ENCODE measurements around the gene ALK.

ALK gene

GRCh38 chr2:29393676-29394075 is 527.7 kb downstream of the ALK start:
- Histone ChIP-seq H3K4me3 (ENCODE audit: low read length) (no peak overlapping the region), H3K9ac (ENCODE audit: low read length) (no peak overlapping the region), H3K27ac (ENCODE audit: low read depth, low read length) (no peak overlapping the region), H3K36me3 (ENCODE audit: control insufficient read depth, insufficient read depth, low read length) (no peaks in the 10 kb centered on the region), H3K27me3 (ENCODE audit: control insufficient read depth, insufficient read depth, low read length) (no peaks in the 10 kb centered on the region), H3K4me1 (ENCODE audit: control insufficient read depth, insufficient read depth, low read length) (no peaks in the 10 kb centered on the region)

DNA sequence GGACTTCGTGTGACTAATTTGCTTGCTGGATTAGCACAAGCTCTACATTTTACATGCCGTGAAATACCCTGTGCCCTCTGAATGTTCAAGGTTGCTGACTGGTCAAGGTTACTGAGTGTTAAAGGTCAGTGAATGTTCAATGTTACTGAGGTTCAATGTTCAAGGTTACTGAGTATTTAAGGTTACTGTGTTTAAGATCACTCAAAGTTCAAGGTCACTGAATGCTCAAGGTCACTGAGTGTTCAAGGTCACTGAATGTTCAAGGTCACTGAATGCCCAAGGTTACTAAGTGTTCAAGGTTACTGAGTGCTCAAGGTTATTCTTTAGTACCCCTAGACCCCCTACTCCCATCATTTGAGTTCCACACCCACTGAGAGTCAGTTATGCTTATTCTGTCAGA is 528.6 kb downstream of the ALK start:
- H3K4me3 ChIP-seq (ENCODE audit: low read length) = no peak overlapping the region
- no peaks in the 10 kb centered on the region for H3K27me3 ChIP-seq (ENCODE audit: control insufficient read depth, insufficient read depth, low read length)
- no peak overlapping the region for H3K9ac ChIP-seq (ENCODE audit: low read length)
- no peaks in the 10 kb centered on the region for H3K4me1 ChIP-seq (ENCODE audit: control insufficient read depth, insufficient read depth, low read length)
- H3K27ac ChIP-seq (ENCODE audit: low read depth, low read length) = no peak overlapping the region
- no peaks in the 10 kb centered on the region for H3K36me3 ChIP-seq (ENCODE audit: control insufficient read depth, insufficient read depth, low read length)

GRCh38 chr2:29390136-29390535 is 531.2 kb downstream of the ALK start:
- no peak overlapping the region for H3K27ac ChIP-seq (ENCODE audit: low read depth, low read length)
- no peaks in the 10 kb centered on the region for H3K36me3 ChIP-seq (ENCODE audit: control insufficient read depth, insufficient read depth, low read length)
- H3K4me3 ChIP-seq (ENCODE audit: low read length) = no peak overlapping the region
- no peaks in the 10 kb centered on the region for H3K27me3 ChIP-seq (ENCODE audit: control insufficient read depth, insufficient read depth, low read length)
- H3K4me1 ChIP-seq (ENCODE audit: control insufficient read depth, insufficient read depth, low read length) = no peaks in the 10 kb centered on the region
- no peak overlapping the region for H3K9ac ChIP-seq (ENCODE audit: low read length)

GRCh38 chr2:29389686-29390085 is 531.7 kb downstream of the ALK start:
- no peaks in the 10 kb centered on the region for H3K36me3 ChIP-seq (ENCODE audit: control insufficient read depth, insufficient read depth, low read length)
- no peaks in the 10 kb centered on the region for H3K27me3 ChIP-seq (ENCODE audit: control insufficient read depth, insufficient read depth, low read length)
- H3K4me3 ChIP-seq (ENCODE audit: low read length) = no peak overlapping the region
- H3K4me1 ChIP-seq (ENCODE audit: control insufficient read depth, insufficient read depth, low read length) = no peaks in the 10 kb centered on the region
- H3K27ac ChIP-seq (ENCODE audit: low read depth, low read length) = no peak overlapping the region
- no peak overlapping the region for H3K9ac ChIP-seq (ENCODE audit: low read length)

DNA sequence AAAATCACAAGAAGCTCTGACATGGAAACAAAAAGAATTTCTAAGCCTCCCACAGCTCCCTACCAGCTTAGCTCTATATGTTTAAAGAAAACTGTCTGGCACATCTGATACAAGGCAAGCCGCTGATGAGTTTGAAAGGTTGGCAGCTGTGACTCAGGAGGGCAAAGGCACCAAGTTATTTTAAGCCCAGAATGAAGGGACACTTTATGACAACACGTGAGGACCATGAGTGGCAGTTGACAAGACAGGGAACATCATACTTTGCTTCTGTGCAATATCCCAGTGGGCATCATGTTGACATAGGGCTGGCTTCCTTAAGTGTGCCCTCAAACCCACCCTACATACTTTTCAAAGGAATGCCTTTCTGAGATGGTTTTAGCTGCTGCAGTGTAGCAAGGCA is 533.3 kb downstream of the ALK start:
- Histone ChIP-seq H3K36me3 (ENCODE audit: control insufficient read depth, insufficient read depth, low read length) (no peaks in the 10 kb centered on the region), H3K4me3 (ENCODE audit: low read length) (no peak overlapping the region), H3K27me3 (ENCODE audit: control insufficient read depth, insufficient read depth, low read length) (no peaks in the 10 kb centered on the region), H3K4me1 (ENCODE audit: control insufficient read depth, insufficient read depth, low read length) (no peaks in the 10 kb centered on the region), H3K27ac (ENCODE audit: low read depth, low read length) (no peak overlapping the region), H3K9ac (ENCODE audit: low read length) (no peak overlapping the region)

DNA sequence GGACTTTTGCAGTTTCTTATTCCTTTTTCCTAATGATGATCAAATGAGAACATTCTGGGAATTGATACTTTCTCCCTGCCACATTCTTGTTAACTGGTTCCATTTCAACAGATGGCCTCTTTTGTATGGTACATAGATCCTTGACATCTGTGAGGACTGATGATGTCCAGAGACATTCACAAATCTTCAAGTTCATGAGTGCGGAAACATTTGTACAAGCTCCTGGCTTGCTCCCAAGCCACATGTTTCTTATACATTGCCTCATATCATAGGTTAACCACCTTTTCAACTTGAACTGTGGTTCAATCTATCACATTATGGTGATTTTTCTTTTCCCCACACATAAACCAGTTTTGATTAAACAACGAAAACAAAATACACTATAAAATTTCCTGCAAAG is 538.9 kb downstream of the ALK start:
- no peaks in the 10 kb centered on the region for H3K36me3 ChIP-seq (ENCODE audit: control insufficient read depth, insufficient read depth, low read length)
- no peak overlapping the region for H3K4me3 ChIP-seq (ENCODE audit: low read length)
- no peaks in the 10 kb centered on the region for H3K27me3 ChIP-seq (ENCODE audit: control insufficient read depth, insufficient read depth, low read length)
- H3K4me1 ChIP-seq (ENCODE audit: control insufficient read depth, insufficient read depth, low read length) = no peaks in the 10 kb centered on the region
- no peak overlapping the region for H3K27ac ChIP-seq (ENCODE audit: low read depth, low read length)
- no peak overlapping the region for H3K9ac ChIP-seq (ENCODE audit: low read length)

- no peak overlapping the region for H3K27ac ChIP-seq (ENCODE audit: low read depth, low read length)
- H3K36me3 ChIP-seq (ENCODE audit: control insufficient read depth, insufficient read depth, low read length) = no peaks in the 10 kb centered on the region
- H3K27me3 ChIP-seq (ENCODE audit: control insufficient read depth, insufficient read depth, low read length) = no peaks in the 10 kb centered on the region
- no peaks in the 10 kb centered on the region for H3K4me1 ChIP-seq (ENCODE audit: control insufficient read depth, insufficient read depth, low read length)
- H3K4me3 ChIP-seq (ENCODE audit: low read length) = no peak overlapping the region
- no peak overlapping the region for H3K9ac ChIP-seq (ENCODE audit: low read length)
Measured at GRCh38 chr2:29377788-29378187, 543.6 kb downstream of the ALK start.

DNA sequence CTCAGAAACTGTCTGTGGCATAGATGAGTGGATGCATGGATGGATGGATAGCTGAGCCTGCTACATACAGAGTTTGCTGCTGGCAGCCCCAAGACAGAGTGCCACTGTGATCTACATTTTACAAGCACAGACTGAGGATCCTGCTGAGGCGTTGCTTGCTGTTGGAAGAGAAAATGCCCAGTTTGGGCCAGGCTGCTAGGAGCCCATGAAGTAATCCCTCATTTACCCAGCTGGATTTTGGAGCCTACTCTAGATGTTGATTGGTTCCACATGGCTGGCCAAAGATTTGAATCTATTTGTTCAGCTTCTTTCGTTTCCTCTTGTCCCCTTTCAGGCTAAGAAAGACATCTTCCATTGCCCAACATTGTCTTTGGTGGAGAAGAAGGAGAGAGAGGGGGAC is 544.8 kb downstream of the ALK start:
- Histone ChIP-seq H3K36me3 (ENCODE audit: control insufficient read depth, insufficient read depth, low read length) (no peaks in the 10 kb centered on the region), H3K27ac (ENCODE audit: low read depth, low read length) (no peak overlapping the region), H3K27me3 (ENCODE audit: control insufficient read depth, insufficient read depth, low read length) (no peaks in the 10 kb centered on the region), H3K9ac (ENCODE audit: low read length) (no peak overlapping the region), H3K4me1 (ENCODE audit: control insufficient read depth, insufficient read depth, low read length) (no peaks in the 10 kb centered on the region), H3K4me3 (ENCODE audit: low read length) (no peak overlapping the region)

DNA sequence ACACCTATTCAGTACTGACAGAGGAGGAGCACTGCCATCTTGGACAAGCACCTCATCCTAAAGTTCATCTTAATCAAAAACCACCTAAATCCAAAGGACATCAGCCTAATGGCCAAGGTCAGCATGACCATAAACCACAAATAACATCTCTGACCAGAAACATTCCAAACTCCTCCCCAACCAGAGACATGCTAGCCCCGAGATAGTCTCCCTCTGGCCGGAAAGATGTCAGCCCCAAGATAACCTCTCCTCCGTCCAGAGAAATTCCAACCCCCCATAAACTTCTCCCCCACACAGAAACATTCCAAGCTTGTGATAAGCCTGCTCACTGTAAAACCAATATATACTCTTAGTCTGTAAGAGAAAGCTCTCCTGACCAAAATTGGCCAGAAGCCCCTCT is 545.5 kb downstream of the ALK start:
- H3K27me3 ChIP-seq (ENCODE audit: control insufficient read depth, insufficient read depth, low read length) = no peaks in the 10 kb centered on the region
- H3K27ac ChIP-seq (ENCODE audit: low read depth, low read length) = no peak overlapping the region
- no peak overlapping the region for H3K9ac ChIP-seq (ENCODE audit: low read length)
- no peak overlapping the region for H3K4me3 ChIP-seq (ENCODE audit: low read length)
- H3K36me3 ChIP-seq (ENCODE audit: control insufficient read depth, insufficient read depth, low read length) = no peaks in the 10 kb centered on the region
- no peaks in the 10 kb centered on the region for H3K4me1 ChIP-seq (ENCODE audit: control insufficient read depth, insufficient read depth, low read length)

DNA sequence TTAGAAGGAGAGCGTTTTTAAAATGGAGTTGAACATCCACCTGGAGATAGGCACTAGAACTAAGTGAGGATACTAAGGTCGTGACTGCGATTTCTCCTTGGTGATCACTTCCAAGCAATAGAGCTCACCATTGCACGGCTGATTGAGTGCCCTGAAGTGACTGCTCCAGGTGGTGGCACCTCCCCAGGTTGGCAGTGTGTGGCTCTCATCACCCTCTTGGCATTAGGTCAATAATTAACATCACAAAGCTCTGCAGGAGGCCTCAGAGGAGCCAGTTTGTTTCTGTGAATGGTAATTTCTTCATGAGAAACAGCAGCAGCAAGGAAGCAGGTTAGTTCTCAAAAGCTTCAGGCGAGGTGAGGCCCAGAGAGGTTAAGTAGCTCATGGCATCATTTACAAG is 546.6 kb downstream of the ALK start:
- no peak overlapping the region for H3K9ac ChIP-seq (ENCODE audit: low read length)
- H3K27ac ChIP-seq (ENCODE audit: low read depth, low read length) = no peak overlapping the region
- H3K4me1 ChIP-seq (ENCODE audit: control insufficient read depth, insufficient read depth, low read length) = no peaks in the 10 kb centered on the region
- H3K36me3 ChIP-seq (ENCODE audit: control insufficient read depth, insufficient read depth, low read length) = no peaks in the 10 kb centered on the region
- H3K4me3 ChIP-seq (ENCODE audit: low read length) = no peak overlapping the region
- H3K27me3 ChIP-seq (ENCODE audit: control insufficient read depth, insufficient read depth, low read length) = no peaks in the 10 kb centered on the region

GRCh38 chr2:29373870-29374269 is 547.5 kb downstream of the ALK start:
- Histone ChIP-seq H3K36me3 (ENCODE audit: control insufficient read depth, insufficient read depth, low read length) (no peaks in the 10 kb centered on the region), H3K4me3 (ENCODE audit: low read length) (no peak overlapping the region), H3K4me1 (ENCODE audit: control insufficient read depth, insufficient read depth, low read length) (no peaks in the 10 kb centered on the region), H3K9ac (ENCODE audit: low read length) (no peak overlapping the region), H3K27ac (ENCODE audit: low read depth, low read length) (no peak overlapping the region), H3K27me3 (ENCODE audit: control insufficient read depth, insufficient read depth, low read length) (no peaks in the 10 kb centered on the region)

DNA sequence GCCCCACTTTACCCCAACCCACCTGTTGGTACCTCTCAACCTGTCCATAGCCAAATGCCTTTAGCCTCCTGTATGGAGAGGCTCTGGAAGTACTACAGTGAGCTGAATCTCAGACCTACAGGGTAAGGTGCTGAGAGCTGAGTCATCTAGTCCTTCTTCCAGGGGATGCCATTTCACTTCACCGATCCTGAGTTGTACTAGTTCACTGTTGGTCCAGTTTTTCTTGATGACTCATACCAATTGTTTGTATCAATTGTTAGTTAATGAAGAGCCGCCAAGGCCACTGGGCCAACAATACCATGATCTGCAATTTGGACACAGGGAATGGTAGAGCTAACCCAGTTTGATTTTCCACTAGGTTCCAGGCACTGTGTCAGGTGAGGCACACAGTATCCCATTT is 549.2 kb downstream of the ALK start:
- H3K27me3 ChIP-seq (ENCODE audit: control insufficient read depth, insufficient read depth, low read length) = no peaks in the 10 kb centered on the region
- no peak overlapping the region for H3K4me3 ChIP-seq (ENCODE audit: low read length)
- H3K4me1 ChIP-seq (ENCODE audit: control insufficient read depth, insufficient read depth, low read length) = no peaks in the 10 kb centered on the region
- H3K27ac ChIP-seq (ENCODE audit: low read depth, low read length) = no peak overlapping the region
- no peak overlapping the region for H3K9ac ChIP-seq (ENCODE audit: low read length)
- no peaks in the 10 kb centered on the region for H3K36me3 ChIP-seq (ENCODE audit: control insufficient read depth, insufficient read depth, low read length)

GRCh38 chr2:29370581-29371125 is 550.7 kb downstream of the ALK start:
- Histone ChIP-seq H3K27ac (ENCODE audit: low read depth, low read length) (no peak overlapping the region), H3K9ac (ENCODE audit: low read length) (no peak overlapping the region), H3K4me3 (ENCODE audit: low read length) (no peak overlapping the region), H3K36me3 (ENCODE audit: control insufficient read depth, insufficient read depth, low read length) (no peaks in the 10 kb centered on the region), H3K4me1 (ENCODE audit: control insufficient read depth, insufficient read depth, low read length) (no peaks in the 10 kb centered on the region), H3K27me3 (ENCODE audit: control insufficient read depth, insufficient read depth, low read length) (no peaks in the 10 kb centered on the region)
